ENCODE measurements around the gene THUMPD3. TPM values are rescaled to one million over a fixed set of nuclear protein-coding genes. Genes with fewer than 3 reads are reported as not detected.

THUMPD3 gene
- total and polyA plus RNA-seq, 2 of the 13 experiments (the other 11 are each of a cell fraction or from before 2014, with no cell fraction given), result 31.2 to 44.1 TPM

GRCh38 chr3:9399746-9400145 lies 36.9 kb downstream of the THUMPD3 start (continued):
- TF ChIP-seq RXRA (CRISPR knock-in tag; IDR thresholded peaks at IDR 0.05) (no peak), ZNF782 (CRISPR knock-in tag; IDR thresholded peaks at IDR 0.05; ENCODE audit: borderline replicate concordance) (no peak), ZNF878 (CRISPR knock-in tag; IDR thresholded peaks at IDR 0.05) (no peak), TBX2 (CRISPR knock-in tag; IDR thresholded peaks at IDR 0.05; ENCODE audit: borderline replicate concordance) (no peak), KLF15 (CRISPR knock-in tag; IDR thresholded peaks at IDR 0.05; ENCODE audit: borderline replicate concordance) (no peak), ATF2 (CRISPR knock-in tag; IDR thresholded peaks at IDR 0.05) (no peak), MXD3 (CRISPR knock-in tag; IDR thresholded peaks at IDR 0.05) (no peak), MTF1 (CRISPR knock-in tag; IDR thresholded peaks at IDR 0.05) (no peak), PATZ1 (CRISPR knock-in tag; IDR thresholded peaks at IDR 0.05) (no peak), ZSCAN12 (CRISPR knock-in tag; IDR thresholded peaks at IDR 0.05) (no peak), SKI (IDR thresholded peaks at IDR 0.05; ENCODE audit: partially characterized antibody) (no peak), CBX1 (IDR thresholded peaks at IDR 0.05; ENCODE audit: low read depth) (no peak), ARID3A (IDR thresholded peaks at IDR 0.05; ENCODE audit: low read depth, low read length) (no peak), ARID4A (CRISPR knock-in tag; IDR thresholded peaks at IDR 0.05; ENCODE audit: borderline replicate concordance) (peak; percentile 48; the same call in 1 of the 2 replicates), SIN3B (IDR thresholded peaks at IDR 0.05; ENCODE audit: low read length) (0 out of 2 replicates have a peak, but pooled peaks have one; percentile 22), ZNF326 (CRISPR knock-in tag; IDR thresholded peaks at IDR 0.05; ENCODE audit: borderline replicate concordance) (no peak), ZNF670 (CRISPR knock-in tag; IDR thresholded peaks at IDR 0.05; ENCODE audit: borderline replicate concordance) (no peak), ZSCAN25 (CRISPR knock-in tag; IDR thresholded peaks at IDR 0.05) (0 out of 2 replicates have a peak, but pooled peaks have one; percentile 31), RFX1 (IDR thresholded peaks at IDR 0.05) (no peak)

Data from HepG2 (cell line).